SU-DHL-6 (cell line): ENCODE measurements around the gene TMEM60.

ENCODE experiments used
- H2AFZ ChIP-seq: fragments of 200-600 bp; sonication (generic); 2 replicates; pipeline ENCODE4 v1.6.1; 2014; ENCODE audit warnings: low read depth, mild to moderate bottlenecking, moderate library complexity, mixed read lengths, antibody characterized with exemption, low read length; ENCODE audit not compliant: severe bottlenecking
- H3F3A ChIP-seq: fragments of 200-600 bp; shearing (Covaris generic); 2 replicates; pipeline ENCODE4 v1.6.0; 2016; ENCODE audit warnings: antibody characterized with exemption, mild to moderate bottlenecking; ENCODE audit not compliant: insufficient read depth
- H3K27ac ChIP-seq: fragments of 200-600 bp; sonication (generic); 2 replicates; pipeline ENCODE4 v1.5.1; 2016; ENCODE audit warnings: low read depth, mild to moderate bottlenecking, low read length, moderate library complexity, mixed read lengths
- H3K27me3 ChIP-seq: fragments of 200-600 bp; sonication (generic), shearing (Covaris generic); 2 replicates; pipeline ENCODE4 v1.6.0; 2014; ENCODE audit warnings: mild to moderate bottlenecking, low read length
- H3K36me3 ChIP-seq: fragments of 200-600 bp; sonication (generic); 2 replicates; pipeline ENCODE4 v1.6.1; 2014; ENCODE audit warnings: mild to moderate bottlenecking, low read length, mixed read lengths
- H3K4me2 ChIP-seq: fragments of 300-600, 200-600 bp; shearing (Covaris generic), sonication (generic); 2 replicates; pipeline ENCODE4 v1.6.0; 2014; ENCODE audit warnings: low read length, low read depth, mild to moderate bottlenecking; ENCODE audit not compliant: poor library complexity, severe bottlenecking
- H3K4me3 ChIP-seq: fragments of 200-600 bp; sonication (generic); 2 replicates; pipeline ENCODE4 v1.5.1; 2014; ENCODE audit warnings: antibody characterized with exemption, low read length, mild to moderate bottlenecking, mixed read lengths; ENCODE audit not compliant: insufficient read depth, poor library complexity, severe bottlenecking
- H3K79me2 ChIP-seq: fragments of 200-600 bp; sonication (generic); 2 replicates; pipeline ENCODE4 v1.6.1; 2014; ENCODE audit warnings: mild to moderate bottlenecking, low read length, moderate library complexity; ENCODE audit not compliant: insufficient read depth
- H3K9ac ChIP-seq: fragments of 200-600 bp; sonication (generic); 2 replicates; pipeline ENCODE4 v1.7.0; 2014; ENCODE audit warnings: mild to moderate bottlenecking, low read length
- H3K9me2 ChIP-seq: fragments of 200-600 bp; sonication (generic); replicated peaks from 2 replicates; pipeline ENCODE4 v1.6.1; 2014; ENCODE audit warnings: low read length; ENCODE audit not compliant: insufficient read depth
- H3K9me3 ChIP-seq: fragments of 200-600 bp; sonication (generic); 2 replicates; pipeline ENCODE4 v1.6.1; 2014; ENCODE audit warnings: low read length, mixed read lengths; ENCODE audit not compliant: insufficient read depth
- H4K20me1 ChIP-seq: fragments of 200-600 bp; sonication (generic); 2 replicates; pipeline ENCODE4 v1.6.1; 2014; ENCODE audit warnings: low read depth, mild to moderate bottlenecking, antibody characterized with exemption, low read length, moderate library complexity, mixed read lengths
- EZH2phosphoT487 ChIP-seq: fragments of 200-600 bp; sonication (generic), shearing (Covaris generic); conservative IDR thresholded peaks from 2 replicates; pipeline ENCODE4 v1.6.1; 2018; ENCODE audit warnings: mild to moderate bottlenecking, antibody characterized with exemption, low read length, moderate library complexity, mixed read lengths
- TF ChIP-seq, protein P1 (sequence below): fragments of 200-600 bp; sonication (generic); IDR thresholded peaks from one replicate; pipeline ENCODE4 v1.5.1; 2017; ENCODE audit warnings: antibody characterized with exemption, mild to moderate bottlenecking, low read length, moderate library complexity; ENCODE audit not compliant: insufficient read depth, poor library complexity, severe bottlenecking

Gene TMEM60

GRCh38 chr7:77757589-77757988 lies 40.6 kb downstream of the TMEM60 start:
- H2AFZ ChIP-seq = no peak overlapping the region
- peaks cover 64% of the 10 kb centered on the region for H3F3A ChIP-seq
- H3K4me2 ChIP-seq = peak overlapping the region; percentile 11
- TF ChIP-seq EZH2phosphoT487 = no peak
- TF ChIP-seq, protein P1, sequence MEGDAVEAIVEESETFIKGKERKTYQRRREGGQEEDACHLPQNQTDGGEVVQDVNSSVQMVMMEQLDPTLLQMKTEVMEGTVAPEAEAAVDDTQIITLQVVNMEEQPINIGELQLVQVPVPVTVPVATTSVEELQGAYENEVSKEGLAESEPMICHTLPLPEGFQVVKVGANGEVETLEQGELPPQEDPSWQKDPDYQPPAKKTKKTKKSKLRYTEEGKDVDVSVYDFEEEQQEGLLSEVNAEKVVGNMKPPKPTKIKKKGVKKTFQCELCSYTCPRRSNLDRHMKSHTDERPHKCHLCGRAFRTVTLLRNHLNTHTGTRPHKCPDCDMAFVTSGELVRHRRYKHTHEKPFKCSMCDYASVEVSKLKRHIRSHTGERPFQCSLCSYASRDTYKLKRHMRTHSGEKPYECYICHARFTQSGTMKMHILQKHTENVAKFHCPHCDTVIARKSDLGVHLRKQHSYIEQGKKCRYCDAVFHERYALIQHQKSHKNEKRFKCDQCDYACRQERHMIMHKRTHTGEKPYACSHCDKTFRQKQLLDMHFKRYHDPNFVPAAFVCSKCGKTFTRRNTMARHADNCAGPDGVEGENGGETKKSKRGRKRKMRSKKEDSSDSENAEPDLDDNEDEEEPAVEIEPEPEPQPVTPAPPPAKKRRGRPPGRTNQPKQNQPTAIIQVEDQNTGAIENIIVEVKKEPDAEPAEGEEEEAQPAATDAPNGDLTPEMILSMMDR = no peak
- H3K9me2 ChIP-seq = no peaks in the 10 kb centered on the region
- peaks cover 3% of the 10 kb centered on the region; the same call in 1 of the 2 replicates for H3K36me3 ChIP-seq
- H3K9me3 ChIP-seq = no peaks in the 10 kb centered on the region
- H4K20me1 ChIP-seq = peaks cover 6% of the 10 kb centered on the region; the same call in 1 of the 2 replicates
- H3K79me2 ChIP-seq = peaks cover 87% of the 10 kb centered on the region
- no peak overlapping the region for H3K9ac ChIP-seq
- H3K4me3 ChIP-seq = no peak overlapping the region
- peak overlapping the region; percentile 2; the same call in 1 of the 2 replicates for H3K27ac ChIP-seq
- H3K27me3 ChIP-seq = no peaks in the 10 kb centered on the region

GRCh38 chr7:77753173-77753572 lies 45.1 kb downstream of the TMEM60 start:
- no peak overlapping the region for H2AFZ ChIP-seq
- H3K79me2 ChIP-seq = peaks cover 68% of the 10 kb centered on the region
- H3K9ac ChIP-seq = no peak overlapping the region
- no peaks in the 10 kb centered on the region for H3K9me2 ChIP-seq
- no peaks in the 10 kb centered on the region for H3K9me3 ChIP-seq
- TF ChIP-seq EZH2phosphoT487 = no peak
- TF ChIP-seq, protein P1 = no peak
- H3F3A ChIP-seq = peaks cover 31% of the 10 kb centered on the region
- no peak overlapping the region for H3K4me3 ChIP-seq
- H3K36me3 ChIP-seq = peaks cover 27% of the 10 kb centered on the region; the same call in 1 of the 2 replicates
- peaks cover 6% of the 10 kb centered on the region; the same call in 1 of the 2 replicates for H4K20me1 ChIP-seq
- H3K27me3 ChIP-seq = no peaks in the 10 kb centered on the region
- no peak overlapping the region for H3K27ac ChIP-seq
- H3K4me2 ChIP-seq = no peak overlapping the region

- Histone ChIP-seq H3K9me2 (no peaks in the 10 kb centered on the region), H3K4me3 (no peak overlapping the region), H4K20me1 (peaks cover 6% of the 10 kb centered on the region; the same call in 1 of the 2 replicates), H3K36me3 (peaks cover 27% of the 10 kb centered on the region; the same call in 1 of the 2 replicates), H3K27me3 (no peaks in the 10 kb centered on the region), H3F3A (peaks cover 20% of the 10 kb centered on the region), H3K9ac (no peak overlapping the region), H3K9me3 (no peaks in the 10 kb centered on the region), H3K4me2 (no peak overlapping the region), H3K79me2 (peaks cover 67% of the 10 kb centered on the region), H2AFZ (no peak overlapping the region), H3K27ac (no peak overlapping the region)
- no peak for TF ChIP-seq EZH2phosphoT487
- TF ChIP-seq, protein P1 = no peak
Observed at GRCh38 chr7:77752016-77752415, 46.2 kb downstream of the TMEM60 start.
